H1 (cell line): ENCODE data around the gene MACROD2. TPM values are rescaled to one million over a fixed set of nuclear protein-coding genes. Genes with fewer than 3 reads are reported as not detected.

Experiments used
- CTCF ChIA-PET: fragments of 300-600 bp; sonication (Branson Sonifier 250); formaldehyde crosslinking; loops from one replicate; lab custom pipeline; 2021; ENCODE audit not compliant: partially characterized antibody; lab: Charles Lee
- POLR2A ChIA-PET: fragments of 300-600 bp; sonication (Branson Sonifier 250); formaldehyde crosslinking; loops from one replicate; lab custom pipeline; 2021; ENCODE audit warnings: inconsistent platforms; ENCODE audit not compliant: partially characterized antibody; lab: Charles Lee
- DNase-seq, 2 experiments: peaks; one replicate each; pipeline versions ENCODE4 v3.0.0 to v3.0.0-alpha.2; 2010 to 2022; ENCODE audit warnings: low spot score in 2 of 2, low read depth in 1 of 2, mixed read lengths in 1 of 2
- FAIRE-seq: peaks from 2 replicates; lab custom pipeline; 2011; peaks lifted over from hg19 to GRCh38; lab: Jason Lieb, UNC
- H2AFZ ChIP-seq: 2 replicates; pipeline ENCODE4 v1.8.1; 2012; ENCODE audit warnings: low read length, inconsistent platforms
- H2AK5ac ChIP-seq: 2 replicates; pipeline ENCODE4 v1.6.1; 2013; ENCODE audit warnings: low read depth, low read length
- H2BK120ac ChIP-seq: replicated peaks from 2 replicates; pipeline ENCODE3; 2013; ENCODE audit warnings: low read depth, low read length, inconsistent platforms
- H2BK12ac ChIP-seq: 2 replicates; pipeline ENCODE4 v1.6.1; 2013; ENCODE audit warnings: low read depth, low read length
- H2BK15ac ChIP-seq: 2 replicates; pipeline ENCODE4 v1.6.1; 2013; ENCODE audit warnings: low read length
- H2BK20ac ChIP-seq: 2 replicates; pipeline ENCODE4 v1.6.1; 2013; ENCODE audit warnings: low read length
- H2BK5ac ChIP-seq: 2 replicates; pipeline ENCODE4 v1.6.1; 2013; ENCODE audit warnings: low read depth, low read length
- H3K14ac ChIP-seq: 2 replicates; pipeline ENCODE4 v1.6.1; 2013; ENCODE audit warnings: inconsistent platforms; ENCODE audit not compliant: insufficient read length
- H3K18ac ChIP-seq: 2 replicates; pipeline ENCODE4 v1.6.1; 2013; ENCODE audit warnings: low read length; ENCODE audit errors: extremely low read depth
- H3K23ac ChIP-seq: 2 replicates; pipeline ENCODE4 v1.6.1; 2013; ENCODE audit warnings: inconsistent platforms; ENCODE audit not compliant: insufficient read length
- H3K23me2 ChIP-seq: 2 replicates; pipeline ENCODE4 v1.6.1; 2013; ENCODE audit warnings: low read depth, low read length
- H3K27ac ChIP-seq: 2 replicates; pipeline ENCODE4 v1.6.1; 2011; ENCODE audit warnings: low read depth, low read length, inconsistent platforms
- H3K27me3 ChIP-seq, 4 experiments: replicated peaks in 1 of 4; 1 replicate in 1 of 4; 2 replicates in 3 of 4; pipeline versions ENCODE4 v1.6.1 to v1.8.1; 2011 to 2013; ENCODE audit warnings: low read length in 3 of 4, mild to moderate bottlenecking in 3 of 4, inconsistent platforms in 2 of 4, mixed read lengths in 2 of 4, moderate library complexity in 1 of 4; ENCODE audit not compliant: control insufficient read depth in 3 of 4, insufficient read depth in 3 of 4; ENCODE audit errors: extremely low read depth in 1 of 4
- H3K36me3 ChIP-seq, 4 experiments: 2 replicates each; pipeline versions ENCODE4 v1.6.1 to v1.8.1; 2011 to 2013; ENCODE audit warnings: mild to moderate bottlenecking in 4 of 4, low read length in 3 of 4, moderate library complexity in 2 of 4, control low read depth in 1 of 4, inconsistent platforms in 1 of 4; ENCODE audit not compliant: insufficient read depth in 4 of 4, control insufficient read depth in 2 of 4
- H3K4ac ChIP-seq: replicated peaks from 2 replicates; pipeline ENCODE3; 2013; ENCODE audit warnings: low read length, low read depth, mixed read lengths, inconsistent platforms; ENCODE audit not compliant: insufficient read length
- H3K4me1 ChIP-seq, 4 experiments: replicated peaks in 1 of 4; 1 replicate in 1 of 4; 2 replicates in 3 of 4; pipeline versions ENCODE4 v1.6.1 to v1.8.1; 2011 to 2013; ENCODE audit warnings: low read length in 3 of 4, inconsistent platforms in 2 of 4, mixed read lengths in 1 of 4; ENCODE audit not compliant: insufficient read depth in 4 of 4, control insufficient read depth in 3 of 4
- H3K4me2 ChIP-seq, 2 experiments: 2 replicates each; pipeline versions ENCODE4 v1.6.1 to v1.8.1; 2011 to 2013; ENCODE audit warnings: low read depth in 2 of 2, low read length in 2 of 2, control low read depth in 1 of 2, inconsistent platforms in 1 of 2, mild to moderate bottlenecking in 1 of 2; ENCODE audit not compliant: insufficient read depth in 1 of 2
- H3K4me3 ChIP-seq, 4 experiments: fragments of 200-600, 300-600 bp in 1 of 4; sonication (generic), shearing (Covaris generic), sonication (Bioruptor Twin) in 1 of 4; 2 replicates each; pipeline versions ENCODE4 v1.5.1 to v1.8.1; 2011 to 2016; ENCODE audit warnings: low read length in 4 of 4, low read depth in 3 of 4, control low read depth in 2 of 4, inconsistent platforms in 2 of 4, mild to moderate bottlenecking in 2 of 4, mixed read lengths in 1 of 4, moderate library complexity in 1 of 4; ENCODE audit not compliant: insufficient read depth in 2 of 4; ENCODE audit errors: extremely low read depth in 1 of 4
- H3K56ac ChIP-seq: replicated peaks from 2 replicates; pipeline ENCODE3; 2013; ENCODE audit warnings: low read depth, mild to moderate bottlenecking, mixed read lengths, low read length, inconsistent platforms; ENCODE audit not compliant: insufficient read length
- H3K79me1 ChIP-seq: 2 replicates; pipeline ENCODE4 v1.6.1; 2013; ENCODE audit warnings: low read depth, low read length, control low read depth
- H3K79me2 ChIP-seq, 2 experiments: 2 replicates each; pipeline versions ENCODE4 v1.6.1 to v1.8.1; 2012 to 2013; ENCODE audit warnings: low read length in 2 of 2, mild to moderate bottlenecking in 2 of 2, inconsistent platforms in 1 of 2; ENCODE audit not compliant: insufficient read depth in 2 of 2, control insufficient read depth in 1 of 2
- H3K9ac ChIP-seq, 4 experiments: replicated peaks in 1 of 4; 1 replicate in 1 of 4; 2 replicates in 3 of 4; pipeline versions ENCODE4 v1.6.1 to v1.8.1; 2011 to 2013; ENCODE audit warnings: low read depth in 3 of 4, low read length in 3 of 4, control low read depth in 2 of 4, mild to moderate bottlenecking in 2 of 4, moderate library complexity in 2 of 4, inconsistent platforms in 1 of 4; ENCODE audit errors: extremely low read depth in 1 of 4
- H3K9me3 ChIP-seq, 2 experiments: 2 replicates each; pipeline versions ENCODE4 v1.6.1 to v1.8.1; 2012 to 2013; ENCODE audit warnings: mild to moderate bottlenecking in 2 of 2, moderate library complexity in 2 of 2, control low read depth in 1 of 2, inconsistent platforms in 1 of 2, low read depth in 1 of 2, low read length in 1 of 2, mixed read lengths in 1 of 2; ENCODE audit not compliant: insufficient read depth in 2 of 2
- H4K20me1 ChIP-seq, 2 experiments: replicated peaks in 1 of 2; 2 replicates each; pipeline versions ENCODE3 to v1.8.1; 2011 to 2013; ENCODE audit warnings: inconsistent platforms in 2 of 2, low read length in 2 of 2, mild to moderate bottlenecking in 1 of 2; ENCODE audit not compliant: insufficient read depth in 2 of 2, control insufficient read depth in 1 of 2
- H4K5ac ChIP-seq: 2 replicates; pipeline ENCODE4 v1.6.1; 2013; ENCODE audit warnings: low read length, low read depth, mixed read lengths, inconsistent platforms; ENCODE audit not compliant: insufficient read length
- H4K8ac ChIP-seq: 2 replicates; pipeline ENCODE4 v1.8.0; 2013; ENCODE audit warnings: mild to moderate bottlenecking, moderate library complexity, low read length, inconsistent platforms; ENCODE audit not compliant: insufficient read depth; ENCODE audit errors: extremely low read depth
- H4K91ac ChIP-seq: replicated peaks from 2 replicates; pipeline ENCODE3; 2013; ENCODE audit warnings: low read length, mixed read lengths, inconsistent platforms; ENCODE audit not compliant: insufficient read length
- BACH1 ChIP-seq: IDR thresholded peaks from 2 replicates; pipeline ENCODE4 v1.6.1; 2012; ENCODE audit warnings: low read length, improper control_type of control experiment
- BRCA1 ChIP-seq: IDR thresholded peaks from 2 replicates; pipeline ENCODE4 v1.6.1; 2012; ENCODE audit warnings: low read depth, low read length, improper control_type of control experiment
- CHD1 ChIP-seq: IDR thresholded peaks from 2 replicates; pipeline ENCODE4 v1.6.1; 2012; ENCODE audit warnings: low read depth, low read length, improper control_type of control experiment
- EP300 ChIP-seq, 2 experiments: IDR thresholded peaks; 1 replicate in 1 of 2; 2 replicates in 1 of 2; pipeline ENCODE4 v1.6.1; 2011 to 2012; ENCODE audit warnings: low read depth in 2 of 2, low read length in 2 of 2, mild to moderate bottlenecking in 2 of 2, borderline replicate concordance in 1 of 2, inconsistent platforms in 1 of 2, moderate library complexity in 1 of 2
- EZH2 ChIP-seq: fragments of 200-600 bp; sonication (generic); IDR thresholded peaks from 2 replicates; pipeline ENCODE4 v1.7.1; 2012; ENCODE audit warnings: low read depth, mild to moderate bottlenecking, moderate library complexity, low read length, inconsistent platforms; ENCODE audit not compliant: severe bottlenecking
- FOSL1 ChIP-seq: IDR thresholded peaks from 2 replicates; pipeline ENCODE4 v1.6.1; 2011; ENCODE audit warnings: mild to moderate bottlenecking, low read depth, low read length, moderate library complexity; ENCODE audit not compliant: insufficient read depth
- HDAC6 ChIP-seq: IDR thresholded peaks from one replicate; pipeline ENCODE4 v1.7.1; 2012; ENCODE audit warnings: low read depth, mild to moderate bottlenecking, inconsistent platforms, low read length, moderate library complexity
- MAFK ChIP-seq: IDR thresholded peaks from 2 replicates; pipeline ENCODE4 v1.6.1; 2012; ENCODE audit warnings: low read depth, mild to moderate bottlenecking, improper control_type of control experiment, low read length
- RAD21 ChIP-seq, 2 experiments: IDR thresholded peaks in 1 of 2; conservative IDR thresholded peaks in 1 of 2; 2 replicates each; pipeline ENCODE4 v1.6.1; 2011; ENCODE audit warnings: low read depth in 2 of 2, low read length in 2 of 2, improper control_type of control experiment in 1 of 2, inconsistent platforms in 1 of 2, mild to moderate bottlenecking in 1 of 2, moderate library complexity in 1 of 2
- RFX5 ChIP-seq: IDR thresholded peaks from 2 replicates; pipeline ENCODE4 v1.6.1; 2011; ENCODE audit warnings: low read depth, low read length, improper control_type of control experiment, borderline replicate concordance
- RNF2 ChIP-seq: fragments of 200-900, 300-1000 bp; sonication (generic); IDR thresholded peaks from 2 replicates; pipeline ENCODE4 v1.7.1; 2016; ENCODE audit warnings: borderline replicate concordance, low read depth, mild to moderate bottlenecking, antibody characterized with exemption, low read length; ENCODE audit not compliant: poor library complexity, severe bottlenecking; ENCODE audit errors: missing control alignments
- SIN3A ChIP-seq, 2 experiments: IDR thresholded peaks in 1 of 2; conservative IDR thresholded peaks in 1 of 2; 2 replicates each; pipeline ENCODE4 v1.6.1; 2011 to 2012; ENCODE audit warnings: low read length in 2 of 2, improper control_type of control experiment in 1 of 2, low read depth in 1 of 2, mild to moderate bottlenecking in 1 of 2
- SIX5 ChIP-seq: IDR thresholded peaks from 2 replicates; pipeline ENCODE4 v1.6.1; 2011; ENCODE audit warnings: mild to moderate bottlenecking, low read depth, low read length
- polyA plus RNA-seq, 7 experiments: library from polyadenylated mRNA; depleted of rRNA in 3 of 7; stranded (reverse) in 5 of 7; unstranded in 2 of 7; fragments of >200 nt in 5 of 7; fragments of 200-250 nt in 2 of 7; gene quantifications; 1 replicate in 5 of 7; 2 replicates in 1 of 7; 4 replicates in 1 of 7; pipeline versions ENCODE4 v1.2.1 to v1.2.3, GENCODE V29; 2011 to 2013; ENCODE audit warnings: missing spikeins in 2 of 7, mixed read lengths in 2 of 7
- total RNA-seq: library from RNA; stranded (reverse); fragmentation: NEBNext Ultra II Directional; extraction: Animal tissue kit (Norgen Biotek cat#: 25700); gene quantifications from 2 replicates; pipeline ENCODE4 v1.2.1, GENCODE V29; 2021

MACROD2 gene
- total and polyA plus RNA-seq, 2 of the 8 experiments (the other 6 are each of a cell fraction or from before 2014, with no cell fraction given), result 0.70 to 3.9 TPM

DNA sequence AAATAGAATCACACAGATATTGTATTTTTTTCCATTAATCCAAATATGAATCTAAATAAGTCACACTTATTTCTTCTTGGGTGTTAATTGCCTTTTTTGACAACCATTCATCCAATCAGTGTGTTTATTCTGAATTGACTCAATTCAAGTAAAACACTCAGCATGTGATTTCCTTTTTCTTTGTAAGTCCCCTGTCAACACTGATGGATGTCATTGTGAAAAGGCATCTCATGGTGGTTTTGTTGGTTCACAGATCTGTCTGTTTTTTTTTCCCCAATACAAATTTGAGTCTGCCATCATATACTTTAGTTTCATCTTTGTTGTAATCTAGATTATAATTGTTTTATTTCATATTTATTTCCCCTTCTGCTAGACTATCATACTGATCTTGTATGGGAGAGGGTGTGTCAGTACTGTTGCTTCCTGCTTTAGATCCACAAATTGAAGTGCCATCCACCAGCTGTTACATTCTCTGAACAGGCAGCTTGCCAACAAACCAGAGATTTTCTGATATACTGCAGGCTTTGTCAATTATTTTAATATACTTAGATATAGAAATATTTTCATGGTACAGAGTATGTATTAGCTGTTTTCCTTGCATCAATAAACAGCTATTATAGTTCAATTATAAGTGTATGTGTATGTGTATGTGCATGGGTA is 406.3 kb downstream of the MACROD2 start:
- DNase-seq, result no peak
- no peak overlapping the region for H3K4me3 ChIP-seq
- no peak overlapping the region for H3K14ac ChIP-seq
- no peak overlapping the region for H4K5ac ChIP-seq
- H4K20me1 ChIP-seq, result no peaks in the 10 kb centered on the region
- H3K56ac ChIP-seq, result no peak overlapping the region
- no peak overlapping the region for H4K91ac ChIP-seq
- POLR2A ChIA-PET, result no interaction called here
- H3K4me2 ChIP-seq, result no peak overlapping the region
- H3K9me3 ChIP-seq, result no peaks in the 10 kb centered on the region; a peak in 1 of 4 replicates
- H3K23ac ChIP-seq, result no peak overlapping the region
- no peak overlapping the region for H4K8ac ChIP-seq
- H3K27me3 ChIP-seq, result peaks cover 0 to 5% (median 2%) of the 10 kb centered on the region in 4 experiments; a peak in 4 of 7 replicates
- no peaks in the 10 kb centered on the region for H3K79me1 ChIP-seq
- H3K4me1 ChIP-seq, result no peaks in the 10 kb centered on the region
- H3K18ac ChIP-seq, result no peak overlapping the region
- CTCF ChIA-PET, result interaction anchor here (1.1 kb wide), 1 partner anchor 10 kb away, joined by 3 read pairs; no protein-coding TSS in a partner anchor
- H2BK15ac ChIP-seq, result no peak overlapping the region
- H3K36me3 ChIP-seq, result no peaks in the 10 kb centered on the region
- H3K79me2 ChIP-seq, result no peaks in the 10 kb centered on the region
- H2BK5ac ChIP-seq, result no peak overlapping the region
- H3K23me2 ChIP-seq, result no peaks in the 10 kb centered on the region
- H2AFZ ChIP-seq, result no peak overlapping the region
- H3K27ac ChIP-seq, result no peak overlapping the region
- H3K4ac ChIP-seq, result no peak overlapping the region
- H3K9ac ChIP-seq, result no peak overlapping the region
- H2BK12ac ChIP-seq, result no peak overlapping the region
- no peak overlapping the region for H2AK5ac ChIP-seq
- H2BK120ac ChIP-seq, result no peak overlapping the region
- no peak for FAIRE-seq
- no peak overlapping the region for H2BK20ac ChIP-seq
- no peak for TF ChIP-seq RAD21 (IDR thresholded peaks at IDR 0.05 in 1 of 2, conservative IDR thresholded peaks at IDR 0.05 in 1 of 2; ENCODE audit: low read depth in 2 of 2, low read length in 2 of 2)
- TF ChIP-seq SIN3A (conservative IDR thresholded peaks at IDR 0.05 in 1 of 2, IDR thresholded peaks at IDR 0.05 in 1 of 2; ENCODE audit: low read depth in 1 of 2, low read length in 2 of 2), result no peak
- TF ChIP-seq CHD1, result no peak
- TF ChIP-seq RFX5, result no peak
- no peak for TF ChIP-seq BACH1
- TF ChIP-seq FOSL1, result no peak
- no peak for TF ChIP-seq HDAC6
- TF ChIP-seq EZH2, result no peak
- no peak for TF ChIP-seq MAFK
- no peak for TF ChIP-seq EP300 (IDR thresholded peaks at IDR 0.05; ENCODE audit: borderline replicate concordance in 1 of 2, low read depth in 2 of 2, low read length in 2 of 2)
- TF ChIP-seq RNF2, result no peak
- no peak for TF ChIP-seq BRCA1
- no peak for TF ChIP-seq SIX5
